ENCODE measurements around the gene GALNT7.

The GALNT7 gene

DNA sequence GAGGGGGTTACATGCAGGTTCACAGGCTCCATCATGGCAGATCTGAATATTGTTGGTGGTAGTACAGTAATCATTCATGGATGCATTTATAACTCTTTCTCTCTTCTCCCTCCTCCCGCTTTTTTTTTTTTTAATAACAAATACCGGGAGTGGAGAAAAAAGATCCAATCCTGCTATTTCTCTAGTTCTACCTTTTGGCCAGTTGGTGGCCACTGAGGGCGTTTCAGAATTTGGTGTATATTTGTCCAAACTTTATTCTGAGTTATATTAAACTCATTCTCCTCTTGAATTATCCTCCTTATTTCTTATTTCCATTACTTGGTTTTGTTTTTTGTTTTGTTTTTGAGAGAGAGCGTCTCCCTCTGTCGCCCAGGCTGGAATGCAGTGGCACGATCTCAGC is 90.7 kb downstream of the GALNT7 start:
- no peak for DNase-seq (ENCODE audit: low read depth in 1 of 2, low spot score in 1 of 2)

DNA sequence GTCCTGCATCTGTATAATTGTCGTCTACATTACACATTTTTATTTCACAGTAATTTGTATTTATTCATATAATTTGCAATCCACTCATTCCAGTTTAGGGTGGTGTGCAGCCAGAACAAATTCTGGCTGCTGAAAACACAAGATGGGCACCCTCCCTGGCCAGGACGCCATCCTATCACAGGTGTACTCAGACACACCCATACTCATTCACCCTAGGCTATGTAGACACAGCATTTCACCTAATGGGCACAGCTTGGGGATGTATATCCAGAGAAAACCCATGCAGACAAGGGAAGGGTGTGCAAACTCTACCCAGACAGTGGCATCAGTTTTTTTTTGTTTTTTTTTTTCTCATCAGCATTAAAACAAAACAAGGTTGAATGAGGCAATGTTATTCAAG is 92.4 kb downstream of the GALNT7 start:
- no peak for DNase-seq (ENCODE audit: low read depth in 1 of 2, low spot score in 1 of 2)

GRCh38 chr4:173262375-173262774 is 93.8 kb downstream of the GALNT7 start:
- no peak for DNase-seq (ENCODE audit: low read depth in 1 of 2, low spot score in 1 of 2)

- no peak for DNase-seq (ENCODE audit: low read depth in 1 of 2, low spot score in 1 of 2)
Measured at GRCh38 chr4:173264245-173264644, 95.6 kb downstream of the GALNT7 start.

DNA sequence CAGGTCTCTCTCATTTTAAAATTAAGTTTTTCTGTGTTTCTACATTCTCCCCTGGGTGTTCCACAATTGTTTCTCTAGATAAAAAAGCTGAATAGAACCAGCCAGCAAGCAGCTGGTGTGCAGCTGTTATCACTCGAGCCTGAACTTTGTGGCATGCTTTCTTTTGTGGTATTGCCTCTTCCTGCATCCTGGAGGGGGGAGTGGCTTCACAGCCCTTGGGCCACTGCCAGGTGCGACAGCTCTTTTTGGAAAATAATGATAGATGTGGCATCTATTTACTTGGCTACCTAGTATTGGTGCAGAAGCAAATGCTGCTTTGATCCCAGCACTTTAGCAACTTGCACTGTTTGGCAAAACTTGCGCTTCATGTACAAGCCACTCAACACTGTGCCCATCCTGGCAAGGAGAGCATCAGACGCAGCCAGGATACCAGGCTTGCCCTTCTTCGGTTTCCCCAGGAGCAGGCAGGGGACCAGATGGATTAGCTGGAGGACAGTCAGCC is 96.1 kb downstream of the GALNT7 start:
- DNase-seq (ENCODE audit: low read depth in 1 of 2, low spot score in 1 of 2): no peak

GRCh38 chr4:173265751-173266150 is 97.1 kb downstream of the GALNT7 start:
- no peak for DNase-seq (ENCODE audit: low read depth in 1 of 2, low spot score in 1 of 2)

DNA sequence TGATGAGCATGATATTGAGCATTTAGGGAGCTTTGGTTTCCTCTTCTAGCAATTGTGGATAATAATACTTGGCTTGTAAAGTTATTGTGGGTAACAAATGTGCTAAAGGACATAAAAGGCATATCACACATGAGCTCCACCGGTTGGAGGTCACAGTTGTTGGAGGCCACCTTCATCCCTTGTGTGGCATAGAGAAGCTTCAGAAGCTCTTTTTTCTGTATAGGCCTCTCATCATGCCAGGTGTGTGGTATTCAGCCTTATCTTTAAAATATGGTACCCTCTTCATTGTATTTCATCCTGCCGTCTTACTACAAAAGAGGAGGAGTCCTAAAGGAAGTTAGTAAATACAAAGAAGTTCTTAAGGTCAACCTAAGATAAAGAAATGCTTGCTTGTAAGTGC is 99.1 kb downstream of the GALNT7 start:
- no peak for DNase-seq (ENCODE audit: low read depth in 1 of 2, low spot score in 1 of 2)

DNA sequence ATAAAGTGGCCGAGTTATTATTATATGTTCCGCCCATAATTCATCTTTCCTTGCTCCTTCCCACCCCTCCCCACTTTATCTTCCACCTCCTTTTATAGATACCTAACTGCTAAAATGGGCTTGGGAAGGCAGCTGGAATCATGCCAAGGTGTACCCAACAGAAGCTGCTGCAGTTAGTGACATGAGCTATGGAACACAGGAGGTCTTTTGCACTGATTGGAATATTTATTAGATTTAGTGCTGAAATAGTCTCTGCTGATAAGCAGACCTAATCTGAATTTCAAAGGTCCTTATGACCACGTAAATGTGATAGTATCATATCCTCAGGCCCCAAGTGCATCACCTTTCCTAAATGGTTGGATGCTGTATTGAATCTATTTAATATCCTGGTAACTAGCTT is 100.7 kb downstream of the GALNT7 start:
- no peak for DNase-seq (ENCODE audit: low read depth in 1 of 2, low spot score in 1 of 2)

DNA sequence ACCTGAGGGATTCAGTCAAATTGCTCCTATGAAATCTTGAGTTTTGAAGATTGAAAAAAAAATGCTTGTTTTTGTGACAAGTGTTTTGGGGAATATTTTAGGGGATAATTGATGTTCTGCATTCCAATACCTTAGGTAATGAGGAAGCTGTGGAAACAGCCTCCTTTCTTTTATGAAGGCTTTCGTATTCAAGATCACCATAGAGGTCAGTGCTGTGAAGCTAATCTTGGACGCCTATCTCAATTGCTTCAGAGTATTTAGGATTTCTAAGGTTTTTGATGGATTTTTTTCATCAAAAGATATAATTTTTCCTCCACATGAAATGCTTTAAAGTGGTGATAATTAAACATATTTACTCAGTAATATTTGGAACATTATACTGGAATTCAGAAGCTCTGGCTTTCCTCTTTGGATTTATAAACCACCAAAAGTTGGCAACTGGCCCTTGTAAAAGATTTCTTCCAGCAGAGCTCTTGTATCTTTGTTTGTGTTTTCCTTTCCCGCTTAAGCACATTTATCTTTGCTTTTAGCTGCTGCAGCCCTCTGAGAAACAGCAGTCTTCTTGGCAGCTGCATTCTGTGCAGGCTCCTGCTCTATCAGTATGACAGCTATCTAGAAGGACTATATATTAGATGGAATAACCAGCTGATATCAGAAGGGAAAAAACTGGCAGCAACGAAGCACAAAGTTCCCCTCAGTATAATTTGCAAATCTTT is 101.9 kb downstream of the GALNT7 start:
- DNase-seq (ENCODE audit: low read depth in 1 of 2, low spot score in 1 of 2): no peak

- DNase-seq (ENCODE audit: low read depth in 1 of 2, low spot score in 1 of 2): no peak
Measured at GRCh38 chr4:173272314-173272713, 103.7 kb downstream of the GALNT7 start.

GRCh38 chr4:173272996-173273395 is 104.4 kb downstream of the GALNT7 start:
- no peak for DNase-seq (ENCODE audit: low read depth in 1 of 2, low spot score in 1 of 2)

DNA sequence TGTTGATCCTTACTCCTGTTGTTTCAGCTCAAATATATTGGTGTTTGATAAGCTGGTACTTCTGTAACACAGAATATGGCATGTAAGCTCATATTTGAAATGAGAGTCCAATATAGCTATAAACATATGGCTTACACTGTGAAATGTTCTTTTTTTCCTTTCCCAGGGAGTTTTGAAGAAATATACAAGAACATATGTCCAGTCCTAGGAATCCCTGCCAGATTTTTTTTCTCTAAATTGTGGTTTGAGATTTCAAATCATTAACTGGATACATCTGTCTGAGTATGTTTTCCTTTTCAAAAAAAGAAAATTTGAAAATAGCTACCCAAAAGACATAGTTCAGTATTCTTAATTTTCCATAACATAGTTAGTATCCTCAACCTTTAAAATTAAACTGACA is 105.3 kb downstream of the GALNT7 start:
- no peak for DNase-seq (ENCODE audit: low read depth in 1 of 2, low spot score in 1 of 2)

- no peak for DNase-seq (ENCODE audit: low read depth in 1 of 2, low spot score in 1 of 2)
Measured at GRCh38 chr4:173274744-173275143, 106.1 kb downstream of the GALNT7 start.

GRCh38 chr4:173275150-173275549 is 106.5 kb downstream of the GALNT7 start:
- DNase-seq (ENCODE audit: low read depth in 1 of 2, low spot score in 1 of 2): no peak

- no peak for DNase-seq (ENCODE audit: low read depth in 1 of 2, low spot score in 1 of 2)
Measured at GRCh38 chr4:173277340-173277739, 108.7 kb downstream of the GALNT7 start.

- no peak for DNase-seq (ENCODE audit: low read depth in 1 of 2, low spot score in 1 of 2)
Measured at GRCh38 chr4:173280998-173281397, 112.4 kb downstream of the GALNT7 start.

DNA sequence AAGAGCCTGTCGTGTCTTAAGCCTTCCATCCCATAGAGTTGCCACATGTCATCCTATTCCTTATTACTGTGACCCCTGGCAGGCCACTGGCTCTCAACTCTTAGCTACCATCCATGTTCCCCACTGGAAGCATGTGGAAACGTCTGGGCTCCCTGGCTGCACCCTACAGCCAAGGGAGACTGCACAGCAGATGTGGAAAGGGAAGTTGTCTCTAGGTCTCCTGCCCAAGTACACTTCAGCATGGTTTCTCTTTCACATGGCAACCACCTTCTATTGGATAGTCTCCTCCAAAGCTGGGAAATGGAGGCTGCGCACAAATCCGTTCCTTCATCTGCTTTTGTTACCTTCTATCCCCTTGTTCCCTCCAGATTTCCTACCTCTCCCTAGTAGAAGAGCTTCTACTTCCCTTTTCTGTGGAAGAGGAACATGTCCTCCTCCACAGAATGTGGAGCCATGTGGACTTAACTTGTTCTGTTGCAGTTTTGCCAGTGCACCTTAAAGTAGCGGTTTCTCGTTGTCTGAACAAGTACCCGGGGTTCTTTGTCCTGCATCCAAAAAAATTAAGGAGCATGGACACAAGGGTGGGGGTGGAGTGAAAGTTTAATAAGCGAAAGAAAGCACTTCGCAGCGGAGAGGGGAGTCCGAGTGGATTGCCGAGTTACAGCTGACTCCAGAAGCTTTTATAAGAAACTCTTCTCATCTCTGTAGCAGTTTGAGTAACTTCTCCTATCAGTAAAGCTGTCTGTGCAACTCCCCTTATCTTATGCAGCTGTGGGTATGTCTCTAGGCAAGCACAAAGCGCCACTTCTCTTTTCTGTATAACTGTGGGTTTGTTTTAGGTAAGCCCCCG is 113.0 kb downstream of the GALNT7 start:
- no peak for DNase-seq (ENCODE audit: low read depth in 1 of 2, low spot score in 1 of 2)

DNA sequence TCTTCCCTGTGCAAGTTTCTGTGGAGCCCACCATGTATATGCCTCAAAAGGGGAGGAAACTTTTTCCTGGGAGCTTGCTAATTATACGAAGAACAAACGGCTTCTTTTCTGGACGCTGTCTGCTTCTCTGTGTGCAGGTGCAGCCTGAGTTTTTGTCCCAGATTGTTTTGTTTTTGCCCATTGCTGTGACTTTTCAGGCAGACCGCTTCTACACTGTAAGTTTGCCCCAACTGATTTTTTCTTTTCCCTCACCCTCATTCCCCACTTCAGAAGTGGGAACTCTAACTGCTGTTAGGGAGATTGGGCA is 113.6 kb downstream of the GALNT7 start:
- no peak for DNase-seq (ENCODE audit: low read depth in 1 of 2, low spot score in 1 of 2)

- no peak for DNase-seq (ENCODE audit: low read depth in 1 of 2, low spot score in 1 of 2)
Measured at GRCh38 chr4:173282626-173283025, 114.0 kb downstream of the GALNT7 start.

- DNase-seq (ENCODE audit: low read depth in 1 of 2, low spot score in 1 of 2): no peak
Measured at GRCh38 chr4:173284463-173284862, 115.9 kb downstream of the GALNT7 start.

DNA sequence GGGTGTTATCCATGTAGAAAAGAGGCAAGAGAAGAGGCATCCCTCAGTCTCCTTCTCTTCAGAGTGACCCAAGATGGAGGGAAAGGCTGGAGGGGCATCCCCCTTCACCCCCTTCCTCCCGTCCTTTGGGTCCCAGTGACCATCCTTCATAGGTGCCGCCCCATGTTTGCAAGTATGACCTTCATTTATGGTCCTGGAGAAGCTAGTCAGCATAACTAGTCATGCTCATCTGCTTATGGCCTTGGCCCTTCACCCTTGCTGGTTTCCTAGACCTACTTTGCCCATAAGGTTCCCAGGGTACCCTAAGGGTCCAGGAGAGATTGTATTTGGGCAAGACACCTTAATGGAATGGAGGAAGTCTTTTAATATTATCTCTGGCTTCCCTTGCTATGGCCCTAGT is 118.9 kb downstream of the GALNT7 start:
- no peak for DNase-seq (ENCODE audit: low read depth in 1 of 2, low spot score in 1 of 2)

DNA sequence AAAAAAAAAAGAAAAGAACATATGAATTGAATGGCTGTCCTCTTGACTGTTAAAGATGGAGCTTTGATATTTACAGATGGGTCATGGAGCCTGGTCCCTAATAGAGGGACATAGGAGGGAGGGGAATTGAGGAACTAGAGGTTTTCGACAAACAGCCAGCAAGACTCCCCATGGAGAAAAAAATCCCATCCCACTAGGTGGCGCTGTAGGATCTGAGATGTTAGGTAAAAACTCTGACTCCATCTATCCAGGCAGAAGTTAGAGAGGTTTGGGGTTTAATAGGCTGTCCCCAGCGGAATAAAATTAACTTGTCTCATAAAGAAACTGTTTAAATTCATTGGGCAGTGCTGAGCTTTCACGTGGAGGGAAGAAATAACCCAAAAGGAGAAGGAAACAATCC is 119.7 kb downstream of the GALNT7 start:
- DNase-seq (ENCODE audit: low read depth in 1 of 2, low spot score in 1 of 2): peak; percentile 46 to 63
